Glutamatergic neuron (in vitro differentiated cells): Measurements from ENCODE around the gene MAPK4. TPM values are rescaled to one million over a fixed set of nuclear protein-coding genes. Genes with fewer than 3 reads are reported as not detected.
A peak's percentile ranks its signal among the peaks of the same experiment; 100 is the strongest.
"Not testable (repeated sequence)": the region's sequence is repeated elsewhere in the genome, so short reads cannot be mapped to it uniquely, and the experiment has no call there.

ENCODE experiments used
- DNase-seq: peaks from one replicate; pipeline ENCODE4 v3.0.0; 2022
- H3K27ac Mint-ChIP-seq: one replicate; pipeline ENCODE4 v1.8.0; 2020; ENCODE audit warnings: mild to moderate bottlenecking, mixed read lengths, inconsistent platforms; ENCODE audit not compliant: unreplicated experiment
- H3K27me3 Mint-ChIP-seq: one replicate; pipeline ENCODE4 v1.8.0; 2020; ENCODE audit warnings: mild to moderate bottlenecking, moderate library complexity, mixed read lengths, inconsistent platforms; ENCODE audit not compliant: unreplicated experiment
- H3K36me3 Mint-ChIP-seq: one replicate; pipeline ENCODE4 v1.8.0; 2020; ENCODE audit warnings: mild to moderate bottlenecking, mixed read lengths, inconsistent platforms; ENCODE audit not compliant: unreplicated experiment
- H3K4me1 Mint-ChIP-seq: one replicate; pipeline ENCODE4 v1.8.0; 2020; ENCODE audit warnings: mild to moderate bottlenecking, low read depth, mixed read lengths, inconsistent platforms; ENCODE audit not compliant: unreplicated experiment
- H3K4me3 Mint-ChIP-seq: one replicate; pipeline ENCODE4 v1.8.0; 2020; ENCODE audit warnings: mild to moderate bottlenecking, mixed read lengths, inconsistent platforms; ENCODE audit not compliant: unreplicated experiment
- H3K9me3 Mint-ChIP-seq: one replicate; pipeline ENCODE4 v1.8.0; 2020; ENCODE audit warnings: mild to moderate bottlenecking, moderate library complexity, mixed read lengths, inconsistent platforms; ENCODE audit not compliant: unreplicated experiment
- CTCF ChIP-seq: fragments of 200-600 bp; sonication (generic); IDR thresholded peaks from one replicate; pipeline ENCODE4 v1.5.0; 2021; ENCODE audit not compliant: partially characterized antibody, unreplicated experiment
- total RNA-seq: library from RNA; stranded (reverse); fragmentation: NEBNext Ultra II Directional; extraction: Animal tissue kit (Norgen Biotek cat#: 25700); gene quantifications from one replicate; pipeline ENCODE4 v1.2.1, GENCODE V29; 2021; ENCODE audit not compliant: unreplicated experiment

MAPK4 gene
- total RNA-seq, 1 donor from 2014 or later: 13.1 TPM

GRCh38 chr18:50607378-50607926, 47.6 kb downstream of the MAPK4 start:
- peaks cover 2% of the 10 kb centered on the region for H3K4me1 Mint-ChIP-seq
- no peak for TF ChIP-seq CTCF
- H3K9me3 Mint-ChIP-seq: peaks cover 3% of the 10 kb centered on the region
- H3K36me3 Mint-ChIP-seq: peaks cover 19% of the 10 kb centered on the region
- no peak overlapping the region for H3K27ac Mint-ChIP-seq
- peaks cover 5% of the 10 kb centered on the region for H3K27me3 Mint-ChIP-seq
- H3K4me3 Mint-ChIP-seq: no peak overlapping the region
- DNase-seq: no peak

DNA sequence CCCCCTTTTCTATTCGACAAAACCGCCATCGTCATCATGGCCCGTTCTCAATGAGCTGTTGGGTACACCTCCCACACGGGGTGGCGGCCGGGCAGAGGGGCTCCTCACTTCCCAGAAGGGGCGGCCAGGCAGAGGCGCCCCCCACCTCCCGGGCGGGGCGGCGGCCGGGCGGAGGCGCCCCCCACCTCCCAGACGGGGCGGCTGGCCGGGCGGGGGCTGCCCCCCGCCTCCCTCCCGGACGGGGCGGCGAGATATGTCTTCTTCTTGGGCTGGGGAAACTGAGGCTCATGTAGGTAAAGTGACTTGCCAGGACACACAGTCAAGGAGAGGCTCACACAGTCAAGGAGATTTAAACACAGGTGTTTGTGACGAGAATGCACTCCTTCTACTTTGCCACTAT, 49.3 kb downstream of the MAPK4 start:
- Mint-ChIP-seq H3K36me3 (peaks cover 25% of the 10 kb centered on the region), H3K27ac (peak overlapping the region; percentile 48)
- not testable (repeated sequence) for H3K27me3 Mint-ChIP-seq, H3K4me1 Mint-ChIP-seq, DNase-seq, H3K9me3 Mint-ChIP-seq, H3K4me3 Mint-ChIP-seq

DNA sequence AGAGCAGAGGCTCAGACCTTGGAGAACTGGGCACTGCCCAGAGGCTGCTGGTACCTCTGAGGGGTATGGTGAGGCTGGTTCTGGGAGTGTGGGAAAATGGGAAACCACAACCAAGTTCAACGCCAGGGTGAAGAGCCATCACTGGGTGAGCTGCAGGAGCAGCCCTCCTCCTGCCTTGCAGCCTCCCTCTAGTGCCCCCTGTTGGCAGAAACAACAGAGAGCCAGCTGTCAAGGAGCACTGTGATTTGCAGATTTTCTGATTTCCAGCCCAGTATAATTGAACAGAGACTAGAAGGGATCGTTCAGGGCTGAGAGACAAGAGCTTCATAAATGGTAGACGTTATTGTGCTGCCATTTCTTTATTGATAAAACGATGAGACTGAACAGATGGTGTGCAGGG, 50.5 kb downstream of the MAPK4 start:
- H3K36me3 Mint-ChIP-seq: peaks cover 25% of the 10 kb centered on the region
- peaks cover 3% of the 10 kb centered on the region for H3K9me3 Mint-ChIP-seq
- H3K27me3 Mint-ChIP-seq: peaks cover 5% of the 10 kb centered on the region
- H3K4me1 Mint-ChIP-seq: peaks cover 2% of the 10 kb centered on the region
- no peak overlapping the region for H3K27ac Mint-ChIP-seq
- no peak for TF ChIP-seq CTCF
- H3K4me3 Mint-ChIP-seq: no peak overlapping the region
- no peak for DNase-seq

- no peak overlapping the region for H3K4me3 Mint-ChIP-seq
- H3K27ac Mint-ChIP-seq: no peak overlapping the region
- H3K9me3 Mint-ChIP-seq: peaks cover 3% of the 10 kb centered on the region
- no peak for DNase-seq
- H3K27me3 Mint-ChIP-seq: peaks cover 5% of the 10 kb centered on the region
- H3K4me1 Mint-ChIP-seq: peaks cover 2% of the 10 kb centered on the region
- TF ChIP-seq CTCF: no peak
- peaks cover 25% of the 10 kb centered on the region for H3K36me3 Mint-ChIP-seq
These were observed 51.6 kb downstream of the MAPK4 start for GRCh38 chr18:50611529-50611941.

DNA sequence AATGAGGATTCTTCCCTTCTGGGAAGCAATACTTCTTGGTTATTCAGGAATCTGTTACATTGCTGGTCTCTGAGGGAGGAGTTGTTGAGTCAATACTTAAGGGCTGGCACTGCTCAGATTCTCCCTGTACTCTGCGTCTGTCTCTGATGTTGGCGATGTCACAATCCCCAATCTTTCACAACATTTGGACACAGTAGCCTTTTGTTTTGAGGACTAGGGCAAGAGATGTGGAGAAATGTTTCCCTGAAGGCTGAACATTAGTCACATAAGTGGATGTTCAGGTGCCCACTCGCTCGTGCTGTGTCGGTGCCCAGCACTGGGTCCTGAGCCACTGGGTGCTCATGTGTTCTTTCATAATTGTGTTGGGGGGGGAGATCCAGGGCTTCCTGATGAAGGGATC, 55.0 kb downstream of the MAPK4 start:
- H3K27ac Mint-ChIP-seq: no peak overlapping the region
- H3K4me3 Mint-ChIP-seq: no peak overlapping the region
- peaks cover 19% of the 10 kb centered on the region for H3K36me3 Mint-ChIP-seq
- no peak for TF ChIP-seq CTCF
- no peaks in the 10 kb centered on the region for H3K9me3 Mint-ChIP-seq
- peaks cover 6% of the 10 kb centered on the region for H3K27me3 Mint-ChIP-seq
- no peaks in the 10 kb centered on the region for H3K4me1 Mint-ChIP-seq
- no peak for DNase-seq
